HK-2 (cell line): Measurements from ENCODE around the gene CD72.
"Not testable (repeated sequence)": the region's sequence is repeated elsewhere in the genome, so short reads cannot be mapped to it uniquely, and the experiment has no call there.

Experiments used
- DNase-seq: peaks from one replicate; pipeline ENCODE4 v3.0.0-alpha.2; 2018; ENCODE audit not compliant: unreplicated experiment

Gene CD72

DNA sequence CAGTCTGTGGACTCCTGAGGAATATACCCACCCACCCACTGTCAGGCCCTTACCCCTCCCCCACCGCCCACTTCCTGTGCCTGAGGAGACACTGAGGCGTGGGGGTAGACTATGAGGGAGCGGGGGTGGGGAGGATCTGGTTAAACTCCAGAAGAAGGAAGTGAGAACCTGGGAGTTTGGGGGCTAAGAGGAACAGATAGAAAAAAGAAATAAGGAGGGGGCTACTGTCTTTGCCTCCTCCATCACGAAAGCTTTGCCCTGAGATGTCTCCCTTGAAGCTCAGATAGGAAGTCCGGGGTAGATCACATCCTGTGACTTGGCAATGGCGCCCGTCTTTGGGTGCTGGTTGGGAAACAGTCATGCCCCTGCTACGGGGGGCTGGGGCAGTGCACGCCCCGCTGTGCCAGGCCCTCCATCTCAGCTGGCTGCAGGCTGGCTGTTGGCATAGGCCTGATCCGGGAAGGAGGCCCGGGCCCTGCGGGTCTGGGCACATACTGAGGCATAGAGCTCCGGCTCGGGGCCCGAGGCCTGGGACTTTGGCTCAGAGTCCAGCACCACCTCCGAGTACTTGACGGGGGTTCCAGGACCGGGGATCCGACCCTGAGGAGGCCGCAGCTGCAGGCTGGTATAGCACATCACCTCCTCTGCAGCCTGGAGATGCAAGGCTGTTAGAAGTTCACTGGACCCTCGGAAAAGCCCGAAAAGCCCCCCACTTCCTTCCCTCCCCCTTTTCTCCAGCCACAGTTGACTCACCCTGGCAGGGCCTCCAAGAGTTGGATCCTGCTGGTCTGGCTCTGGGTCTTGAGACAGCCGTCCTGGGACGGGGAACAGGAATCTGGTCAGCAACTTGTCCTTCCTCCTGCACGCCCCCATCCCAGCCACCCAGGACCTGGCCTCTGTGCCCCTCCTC is 31.5 kb upstream of the CD72 start:
- DNase-seq, result no peak

DNA sequence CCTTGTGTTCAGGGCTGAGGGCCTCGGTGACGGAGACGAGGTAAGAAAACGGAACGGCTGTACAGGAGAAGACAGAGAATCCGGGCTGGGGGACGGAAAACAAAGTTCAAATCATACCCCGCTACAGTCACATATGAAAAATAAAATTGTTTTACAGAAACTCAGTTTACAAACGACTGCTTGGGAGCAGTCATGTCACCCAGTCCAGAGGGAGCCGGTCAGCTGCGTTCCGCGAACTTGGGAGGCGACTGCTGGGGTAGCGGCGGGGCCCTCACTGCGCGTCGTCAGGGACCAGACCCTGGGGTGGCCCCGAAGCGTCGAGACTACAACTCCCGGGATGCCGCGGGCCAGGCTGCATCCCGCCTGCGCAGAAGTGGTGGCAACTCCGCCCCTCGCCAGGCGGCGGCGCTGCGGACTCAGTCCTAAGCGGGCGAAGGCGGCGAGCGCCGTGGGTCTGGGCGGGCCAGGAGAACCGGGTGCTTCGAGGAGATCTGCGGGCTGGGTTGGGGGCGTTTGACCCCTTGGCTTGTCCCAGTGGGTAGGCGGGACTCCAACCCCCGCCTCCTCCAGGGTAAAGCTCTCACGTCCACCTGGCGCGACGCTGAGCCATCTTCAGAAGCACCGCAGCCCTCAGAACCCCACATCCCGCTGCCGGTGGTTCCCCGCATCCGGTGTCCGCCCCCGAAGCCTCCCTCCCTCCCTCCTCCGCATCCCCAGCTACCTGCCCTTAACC is 28.5 kb upstream of the CD72 start:
- DNase-seq, result peak; percentile 85

DNA sequence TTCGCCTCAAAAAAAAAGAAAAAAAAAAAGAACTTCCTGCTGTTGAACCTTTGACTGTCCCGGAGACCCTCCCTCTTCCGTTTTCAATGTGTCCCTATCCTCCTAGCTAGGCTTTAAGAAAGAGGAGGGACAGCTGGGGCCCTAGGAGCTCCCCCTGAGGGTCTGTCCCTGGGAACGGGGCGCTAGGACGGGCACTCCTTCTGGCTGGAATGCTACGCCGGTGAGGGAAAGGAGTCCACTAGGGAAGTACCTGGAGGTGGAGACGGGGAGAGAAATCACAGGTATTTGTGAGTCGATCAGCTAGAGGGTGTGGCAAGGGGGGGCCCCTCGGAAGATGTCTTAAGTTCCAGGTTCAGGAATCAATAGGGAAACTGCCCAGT is 27.9 kb upstream of the CD72 start:
- peak; percentile 50 for DNase-seq

DNA sequence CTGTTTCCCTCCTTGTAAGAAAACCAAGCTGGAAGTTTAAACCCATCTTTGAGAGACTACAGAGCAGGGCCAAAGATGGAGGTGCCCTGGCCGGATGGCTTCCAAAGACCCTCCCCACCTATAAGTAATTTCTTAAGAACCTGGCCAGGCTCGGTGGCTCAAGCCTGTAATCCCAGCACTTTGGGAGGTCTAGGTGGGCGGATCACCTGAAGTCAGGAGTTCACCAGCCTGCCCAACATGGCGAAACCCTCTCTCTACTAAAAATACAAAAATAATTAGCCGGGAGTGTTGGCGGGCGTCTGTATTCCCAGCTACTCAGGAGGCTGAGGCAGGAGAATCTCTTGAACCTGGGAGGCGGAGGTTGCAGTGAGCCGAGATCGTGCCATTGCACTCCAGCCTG is 27.5 kb upstream of the CD72 start:
- not testable (repeated sequence) for DNase-seq

DNA sequence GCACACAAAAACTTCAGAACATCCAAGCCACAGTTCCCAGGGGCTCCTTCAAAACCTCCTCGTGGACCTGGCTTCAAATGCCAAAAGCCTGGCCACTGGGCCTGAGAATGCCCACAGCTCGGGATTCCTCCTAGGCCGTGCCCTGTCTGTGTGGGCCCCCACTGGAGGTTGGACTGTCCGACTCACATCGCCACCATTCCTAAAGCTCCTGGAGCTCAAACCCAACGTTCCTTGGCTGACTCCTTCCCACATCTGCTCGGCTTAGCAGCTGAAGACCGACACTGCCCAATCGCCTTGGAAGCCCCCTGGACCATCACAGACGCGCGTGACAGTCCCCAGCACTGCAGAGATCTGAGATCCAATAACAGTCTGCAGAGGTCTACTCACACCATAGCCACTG is 24.8 kb upstream of the CD72 start:
- no peak for DNase-seq

DNA sequence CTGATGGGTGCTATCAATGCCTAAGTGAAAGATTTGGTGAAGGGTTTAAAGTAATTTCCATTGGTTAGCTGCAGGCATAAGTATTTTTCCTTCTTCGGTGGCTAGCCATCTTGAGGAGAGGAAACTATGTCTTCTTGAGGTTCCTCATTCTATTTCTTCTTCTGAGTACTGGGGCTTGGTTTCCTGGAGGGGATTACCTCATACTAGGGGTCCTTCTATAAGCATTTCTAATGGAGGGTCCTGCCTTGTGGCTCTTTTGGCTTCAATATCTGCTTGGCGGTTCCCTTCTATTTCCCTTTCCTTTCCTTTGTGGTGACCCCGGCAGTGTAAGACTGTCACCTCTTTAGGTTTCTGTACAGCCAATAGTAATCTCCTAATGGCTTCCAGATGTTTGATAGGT is 23.3 kb upstream of the CD72 start:
- not testable (repeated sequence) for DNase-seq

DNA sequence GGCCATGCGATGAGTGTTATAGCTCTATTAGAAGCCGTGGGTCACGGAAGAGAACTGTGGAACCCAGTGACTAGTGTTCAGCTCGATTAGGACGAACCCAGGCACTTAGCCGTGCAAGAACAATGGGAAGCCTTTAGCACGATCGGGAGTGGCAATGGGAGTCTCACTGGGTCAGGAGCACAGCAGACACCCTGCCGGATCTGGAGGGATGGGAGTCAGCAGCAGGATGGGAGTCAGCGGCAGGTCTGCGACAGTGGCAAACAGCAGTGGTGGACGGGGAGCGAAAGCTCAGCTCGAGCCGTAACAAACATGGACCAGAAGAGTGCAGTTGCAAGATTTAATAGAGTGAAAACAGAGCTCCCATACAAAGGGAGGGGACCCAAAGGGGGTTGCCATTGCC is 22.2 kb upstream of the CD72 start:
- not testable (repeated sequence) for DNase-seq

DNA sequence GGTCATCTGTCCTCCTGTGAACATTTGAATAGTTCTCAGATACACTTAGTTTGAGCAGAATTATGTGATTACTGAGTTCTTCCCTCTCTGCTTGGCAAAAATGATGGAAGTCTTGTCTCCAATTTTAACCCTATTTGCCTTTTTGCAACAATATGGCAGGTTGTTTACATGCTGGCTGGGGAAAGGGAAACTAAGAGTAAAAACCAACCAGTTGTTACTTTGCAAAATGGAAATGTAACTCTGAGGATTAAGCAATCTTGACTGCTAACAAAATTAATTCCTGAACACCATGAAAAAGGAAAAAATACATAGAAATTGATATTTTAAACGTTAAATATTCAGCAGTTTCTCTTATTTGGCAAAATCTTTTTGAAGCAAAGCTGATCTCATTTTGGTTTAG is 21.4 kb upstream of the CD72 start:
- DNase-seq, result no peak

DNA sequence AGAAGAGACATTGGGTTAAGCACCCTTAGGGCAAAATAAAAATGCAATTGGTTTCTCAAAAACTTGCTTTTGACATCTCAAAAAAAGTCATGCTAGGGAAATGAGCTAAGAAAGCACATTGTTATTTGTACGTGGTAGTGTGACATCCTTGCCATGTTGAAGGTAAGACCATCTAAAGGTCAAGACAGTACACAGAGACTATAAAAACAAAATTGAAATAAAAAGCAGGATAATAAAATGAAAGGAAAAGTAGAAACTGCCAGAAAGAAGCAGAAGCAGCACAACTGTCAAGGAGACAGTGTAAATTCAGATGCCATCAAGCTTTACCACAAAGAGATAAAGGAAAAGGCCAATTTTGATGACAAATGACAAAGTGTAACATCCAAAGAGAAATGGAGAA is 21.0 kb upstream of the CD72 start:
- DNase-seq, result not testable (repeated sequence)

DNA sequence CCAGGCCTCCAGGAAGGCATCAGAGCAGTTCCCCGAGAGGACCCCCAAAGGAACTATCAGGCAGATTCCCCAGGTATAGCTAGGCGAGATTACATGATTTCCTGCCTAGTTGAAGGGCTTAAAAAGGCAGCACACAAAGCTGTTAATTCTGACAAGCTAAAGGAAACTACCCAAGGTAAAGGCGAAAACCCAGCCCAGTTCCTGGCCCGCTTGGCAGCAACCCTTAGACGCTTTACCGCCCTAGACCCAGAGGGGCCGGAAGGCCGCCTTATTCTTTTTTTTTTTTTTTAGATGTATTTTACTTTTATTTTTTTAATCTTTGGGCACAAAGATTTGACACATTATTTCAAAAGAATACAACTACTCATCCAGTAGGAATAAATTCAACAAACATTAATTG is 20.5 kb upstream of the CD72 start:
- DNase-seq, result not testable (repeated sequence)

DNA sequence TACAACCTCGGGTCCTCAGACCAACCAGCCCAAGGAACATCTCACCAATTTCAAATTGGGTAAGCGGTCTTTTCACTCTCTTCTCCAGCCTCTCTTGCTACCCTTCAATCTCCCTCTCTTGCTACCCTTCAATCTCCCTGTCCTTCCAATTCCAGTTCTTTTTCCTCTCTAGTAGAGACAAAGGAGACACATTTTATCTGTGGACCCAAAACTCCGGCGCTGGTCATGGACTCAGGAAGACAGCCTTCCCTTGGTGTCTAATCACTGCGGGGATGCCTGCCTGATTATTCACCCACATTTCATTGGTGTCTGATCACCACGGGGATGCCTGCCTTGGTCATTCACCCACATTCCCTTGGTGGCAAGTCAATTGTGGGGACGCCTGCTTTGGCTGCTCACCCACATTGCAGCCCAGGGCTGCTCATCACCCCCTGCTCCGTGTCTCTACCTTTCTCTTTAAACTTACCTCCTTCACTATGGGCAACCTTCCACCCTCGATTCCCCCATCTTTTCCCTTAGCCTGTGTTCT is 19.3 kb upstream of the CD72 start:
- not testable (repeated sequence) for DNase-seq

DNA sequence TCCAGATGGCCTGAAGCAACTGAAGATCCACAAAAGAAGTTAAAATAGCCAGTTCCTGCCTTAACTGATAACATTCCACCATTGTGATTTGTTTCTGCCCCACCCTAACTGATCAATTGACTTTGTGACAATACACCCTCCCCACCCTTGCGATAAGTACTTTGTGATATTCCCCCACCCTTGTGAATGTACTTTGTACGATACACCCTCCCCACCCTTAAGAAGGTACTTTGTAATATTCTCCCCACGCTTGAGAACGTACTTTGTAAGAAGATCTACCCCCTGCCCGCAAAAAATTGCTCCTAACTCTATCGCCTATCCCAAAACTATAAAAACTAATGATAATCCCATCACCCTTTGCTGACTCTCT is 18.6 kb upstream of the CD72 start:
- not testable (repeated sequence) for DNase-seq

DNA sequence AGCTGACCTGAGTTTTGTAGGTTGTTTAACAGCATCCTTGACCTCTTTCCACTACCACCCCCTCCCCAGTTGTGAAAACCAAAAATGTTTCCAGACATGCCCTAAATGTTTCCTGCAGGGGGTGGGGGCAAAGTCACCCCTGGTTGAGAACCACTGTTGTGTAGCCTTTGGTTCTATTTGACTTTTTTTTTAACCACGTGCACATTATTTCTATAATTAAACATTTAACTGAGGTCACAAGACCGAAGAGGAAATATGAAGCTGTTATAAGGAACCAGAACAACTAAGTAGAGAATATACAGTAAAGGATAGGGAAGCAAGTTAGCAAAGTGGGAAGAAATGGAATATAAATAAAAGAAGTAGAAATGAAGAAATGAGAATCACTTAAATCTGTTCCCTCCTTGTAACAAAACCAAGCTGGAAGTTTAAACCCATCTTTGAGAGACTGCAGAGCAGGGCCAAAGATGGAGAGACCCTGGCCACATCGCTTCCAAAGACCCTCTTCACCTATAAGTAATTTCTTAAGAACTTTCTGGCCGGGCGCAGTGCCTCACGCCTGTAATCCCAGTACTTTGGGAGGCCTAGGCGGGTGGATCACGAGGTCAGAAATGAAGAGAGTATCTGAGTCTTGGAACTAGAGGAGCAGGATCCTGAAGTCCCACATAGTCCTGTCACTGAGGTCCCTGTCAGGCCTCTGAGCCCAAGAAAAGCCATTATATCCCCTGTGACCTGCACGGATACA is 18.1 kb upstream of the CD72 start:
- no peak for DNase-seq

DNA sequence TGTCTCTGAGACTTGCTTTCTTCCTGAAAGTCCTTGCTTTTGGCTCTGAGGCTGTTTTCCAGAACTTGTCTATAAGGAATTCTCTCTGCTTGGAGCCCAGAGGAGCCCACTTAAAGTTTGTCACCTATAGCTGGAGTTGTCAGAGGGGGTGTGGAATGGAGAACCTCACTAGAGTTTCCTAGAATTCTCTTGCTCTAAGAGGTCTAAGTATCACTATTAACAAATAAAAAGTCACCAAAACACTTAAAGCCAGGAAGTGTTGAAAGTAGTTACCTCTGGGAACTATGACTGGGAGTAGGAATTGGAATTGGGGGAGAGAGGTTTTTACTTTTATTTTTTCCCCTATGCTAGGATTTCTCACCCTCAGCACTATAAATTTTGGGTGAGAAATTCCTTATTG is 17.5 kb upstream of the CD72 start:
- no peak for DNase-seq

DNA sequence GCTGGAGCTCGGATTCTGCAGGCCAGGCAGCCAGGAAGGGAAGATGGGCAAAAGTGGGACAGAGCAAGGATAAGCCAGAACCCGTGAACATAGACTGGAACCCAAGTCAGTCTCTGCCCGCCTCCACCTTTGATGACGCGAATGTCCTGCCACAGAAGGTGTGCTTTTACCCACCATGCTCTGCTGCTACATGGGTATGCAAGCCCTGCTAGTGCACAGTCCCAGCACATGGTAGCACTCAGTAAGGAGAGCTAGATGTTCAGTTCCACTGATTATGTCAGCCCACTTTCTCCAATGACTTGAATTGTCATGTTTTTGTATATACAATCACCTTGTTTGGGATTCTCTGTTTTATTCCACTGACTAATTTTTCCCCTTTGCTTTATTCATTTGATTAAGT is 11.4 kb upstream of the CD72 start:
- no peak for DNase-seq

DNA sequence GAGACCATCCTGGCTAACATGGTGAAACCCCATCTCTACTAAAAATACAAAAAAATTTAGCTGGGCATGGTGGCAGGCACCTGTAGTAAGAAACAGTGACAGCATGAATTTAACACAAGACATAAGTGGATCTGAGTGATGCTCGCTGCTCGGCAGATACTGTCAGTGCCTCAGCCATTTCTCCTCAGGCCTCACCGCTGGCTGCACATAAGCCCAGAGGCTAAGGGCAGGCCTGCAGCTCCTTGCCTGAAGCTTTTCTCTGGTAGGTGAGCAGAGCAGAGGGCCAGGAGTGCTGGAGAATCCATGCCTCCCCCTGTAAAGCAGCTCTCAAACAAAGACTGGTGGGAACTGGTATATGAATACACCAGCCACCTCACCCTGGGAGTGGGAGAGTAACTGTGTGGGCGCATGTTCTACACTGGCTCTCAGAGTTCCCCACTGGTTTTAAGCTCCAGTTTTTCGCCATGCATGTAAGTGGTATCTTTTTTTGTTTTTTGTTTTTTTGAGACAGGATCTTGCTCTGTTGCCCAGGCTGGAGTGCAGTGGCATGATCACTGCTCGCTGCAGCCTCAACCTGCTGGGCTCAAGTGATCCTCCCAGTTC is 10.3 kb upstream of the CD72 start:
- DNase-seq, result no peak

DNA sequence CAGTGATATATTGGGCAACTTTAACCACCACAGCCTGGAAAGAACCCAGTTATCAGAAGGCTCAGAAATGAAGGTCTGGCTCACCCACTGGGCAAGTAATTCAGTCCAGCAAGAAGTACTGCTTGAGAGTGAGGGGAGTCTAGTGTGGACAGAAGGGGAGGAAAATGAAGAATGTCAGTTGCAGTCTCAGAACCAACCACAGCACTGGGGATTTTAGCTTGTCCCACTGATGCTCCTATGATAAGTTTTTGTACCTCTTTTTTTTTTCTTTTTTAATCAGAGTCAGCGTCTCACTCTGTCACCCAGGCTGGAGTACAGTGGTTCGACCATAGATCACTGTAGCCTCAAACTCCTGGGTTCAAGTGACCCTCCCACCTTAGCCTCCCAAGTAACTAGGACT is 9.4 kb upstream of the CD72 start:
- no peak for DNase-seq

DNA sequence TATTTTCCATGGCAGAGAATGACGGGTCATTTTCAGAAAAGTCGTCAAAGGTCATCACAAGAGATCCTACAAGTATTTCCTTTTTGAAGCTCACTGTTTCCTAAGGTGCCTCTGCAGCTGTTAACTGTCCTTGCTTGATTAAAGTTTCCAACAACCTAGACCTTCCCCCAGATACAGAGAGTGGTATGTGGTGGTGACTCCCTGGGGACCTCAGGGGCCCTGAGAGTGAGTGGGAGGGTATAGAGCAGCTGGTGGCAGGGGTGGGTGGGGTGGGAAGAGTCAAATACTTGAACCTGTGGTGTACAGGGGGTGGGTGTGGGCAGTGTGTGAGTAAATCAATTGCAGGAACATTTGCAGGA is 1.6 kb upstream of the CD72 start:
- no peak for DNase-seq

DNA sequence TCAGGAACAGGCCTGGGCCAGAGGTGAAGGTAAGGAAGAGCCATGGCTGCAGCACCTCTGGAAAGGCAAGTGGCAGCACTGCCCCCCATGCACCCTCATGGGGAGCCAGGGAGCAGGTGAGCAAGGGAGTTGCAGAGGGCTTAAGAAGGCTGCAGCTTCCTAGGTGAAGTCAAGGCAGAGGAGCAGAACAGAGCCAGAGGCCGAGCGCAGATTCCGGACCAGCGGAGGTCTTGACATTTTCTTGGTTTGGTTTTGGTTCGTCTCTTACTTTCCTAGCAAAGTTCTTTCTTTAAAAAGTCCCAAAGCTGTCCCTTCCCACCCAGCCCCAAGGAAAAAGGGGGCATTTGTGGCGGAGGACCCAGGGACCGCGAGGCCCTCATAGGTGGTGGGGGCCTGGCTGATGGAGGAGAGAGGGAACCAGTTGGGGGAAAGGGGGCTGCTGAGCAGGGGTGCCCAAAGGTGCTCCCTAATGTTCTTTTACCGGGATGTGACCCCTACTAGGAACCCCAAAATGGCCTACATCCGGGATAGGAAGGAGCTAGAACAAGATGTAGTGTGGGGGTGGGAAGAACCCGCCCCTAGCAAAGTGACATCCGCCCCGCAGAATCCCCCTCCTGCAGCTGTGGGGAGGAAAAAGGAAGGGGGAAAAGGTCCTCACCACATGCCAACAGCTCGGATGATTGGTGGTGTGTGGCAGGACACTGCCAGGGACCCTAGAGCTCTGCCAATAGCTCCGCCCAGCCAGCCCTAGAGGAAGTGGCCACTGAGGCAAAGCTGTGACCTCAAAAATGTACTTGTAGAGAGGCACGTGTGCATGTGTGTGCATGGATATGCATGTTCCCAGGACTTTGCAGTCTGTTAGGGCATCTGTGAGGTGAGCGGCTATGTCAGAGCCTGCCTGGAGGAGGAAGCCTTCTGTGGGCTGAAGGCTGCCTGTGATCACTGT is 914 bp upstream of the CD72 start:
- no peak for DNase-seq

DNA sequence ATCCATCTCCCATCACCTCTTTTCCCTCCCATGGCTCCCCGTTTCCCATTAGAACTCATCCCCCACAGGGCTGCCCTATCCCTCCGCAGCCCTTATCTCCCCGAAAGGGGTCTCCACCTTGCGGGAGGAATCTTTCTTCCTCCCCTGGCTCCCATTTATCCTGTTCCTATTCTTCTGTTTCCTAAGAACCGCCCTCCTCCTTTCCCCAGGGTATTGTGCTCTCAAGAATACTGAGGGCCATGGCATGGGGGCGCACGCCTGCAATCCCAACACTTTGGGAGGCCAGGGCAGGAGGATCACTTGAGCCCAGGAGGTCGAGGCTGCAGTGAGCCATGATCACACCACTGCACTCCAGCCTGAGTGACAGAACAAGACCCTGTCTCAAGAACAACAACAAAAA is 665 bp downstream of the CD72 start:
- DNase-seq, result no peak
